HG03095 (cell line): ENCODE measurements around the gene LTA4H.

ENCODE experiments used
- ATAC-seq: cut with Tn5 transposase; IDR thresholded peaks from one replicate; pipeline ENCODE4 v1.9.1; 2021; ENCODE audit warnings: moderate library complexity; ENCODE audit not compliant: unreplicated experiment

The LTA4H gene

DNA sequence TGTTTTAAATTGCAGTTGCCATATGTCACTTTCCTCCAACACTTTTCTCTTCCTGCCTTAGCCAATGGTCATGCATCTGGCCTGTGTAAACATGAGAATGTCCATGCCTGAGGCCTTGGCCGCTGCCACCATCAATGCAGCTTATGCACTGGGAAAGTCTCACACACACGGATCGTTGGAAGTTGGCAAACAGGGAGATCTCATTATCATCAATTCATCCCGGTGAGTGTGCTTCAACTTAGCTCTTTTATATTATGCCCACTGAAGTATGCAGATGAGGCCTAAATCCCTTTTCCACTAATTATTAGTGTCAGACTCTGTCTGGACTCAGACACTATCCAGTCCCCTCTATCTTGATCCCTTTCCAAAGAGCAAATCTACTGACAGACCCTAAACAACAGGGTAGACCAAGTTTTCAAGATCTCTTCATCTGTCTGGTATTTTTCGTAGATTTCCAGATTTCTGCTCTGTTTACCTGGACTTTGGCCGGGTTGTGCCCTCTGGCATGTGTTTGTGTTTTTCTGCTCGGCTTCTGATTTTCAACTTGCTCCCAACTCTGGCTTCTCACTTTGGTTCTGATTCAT lies 69.0 kb downstream of the LTA4H start:
- no peak for ATAC-seq

DNA sequence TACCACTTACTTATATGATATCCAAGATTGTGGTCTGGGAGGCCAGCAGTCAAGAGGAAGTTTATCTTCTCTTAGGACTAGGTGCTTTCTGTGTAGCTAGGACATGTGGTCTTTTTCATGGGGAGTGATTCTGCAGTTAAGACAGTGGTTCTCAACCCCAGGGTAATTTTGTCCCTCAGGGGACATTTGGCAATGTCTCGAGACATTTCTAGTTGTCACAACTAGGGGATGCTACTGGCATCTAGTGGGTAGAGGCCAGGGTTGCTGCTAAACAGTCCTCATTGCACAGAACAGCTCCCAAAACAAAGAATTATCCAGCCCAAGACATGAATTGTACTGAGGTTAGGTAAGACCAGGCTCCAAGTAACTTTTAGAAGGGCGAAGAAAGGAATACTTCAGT lies 72.3 kb downstream of the LTA4H start:
- ATAC-seq: no peak

DNA sequence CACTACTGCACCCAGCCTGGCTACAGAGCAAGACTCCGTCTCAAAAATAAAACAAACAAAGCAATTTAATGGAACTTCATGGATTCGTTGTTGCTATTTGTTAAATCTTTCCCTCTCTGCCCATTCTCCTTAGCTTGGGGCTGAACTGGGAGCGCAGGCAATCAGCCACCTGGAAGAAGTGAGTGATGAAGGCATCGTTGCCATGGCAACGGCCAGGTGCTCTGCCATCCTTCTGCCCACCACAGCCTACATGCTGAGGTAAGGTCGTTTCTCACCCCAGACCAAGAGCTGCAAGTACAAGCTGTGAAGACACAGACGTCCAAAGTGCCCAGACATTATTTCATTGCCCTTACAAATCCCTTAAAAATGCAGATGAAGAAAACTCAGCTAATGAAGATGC lies 73.2 kb downstream of the LTA4H start:
- ATAC-seq: no peak

DNA sequence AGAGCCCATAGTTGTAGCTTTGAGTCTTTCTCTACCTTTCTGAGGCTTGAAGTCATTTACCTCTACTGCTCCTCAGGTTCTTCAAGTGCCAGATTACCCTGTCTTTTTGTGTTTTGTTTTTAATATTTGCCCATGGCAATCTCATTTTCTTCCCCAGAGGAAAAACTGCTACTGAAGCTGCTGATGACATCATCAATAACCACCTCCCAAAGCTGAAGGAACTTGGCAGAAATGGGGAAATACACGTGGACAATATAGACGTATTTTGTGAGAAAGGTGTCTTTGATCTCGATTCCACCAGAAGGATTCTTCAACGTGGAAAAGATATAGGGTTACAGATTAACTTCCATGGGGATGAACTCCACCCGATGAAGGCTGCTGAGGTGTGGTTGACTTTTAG lies 75.1 kb downstream of the LTA4H start:
- no peak for ATAC-seq

DNA sequence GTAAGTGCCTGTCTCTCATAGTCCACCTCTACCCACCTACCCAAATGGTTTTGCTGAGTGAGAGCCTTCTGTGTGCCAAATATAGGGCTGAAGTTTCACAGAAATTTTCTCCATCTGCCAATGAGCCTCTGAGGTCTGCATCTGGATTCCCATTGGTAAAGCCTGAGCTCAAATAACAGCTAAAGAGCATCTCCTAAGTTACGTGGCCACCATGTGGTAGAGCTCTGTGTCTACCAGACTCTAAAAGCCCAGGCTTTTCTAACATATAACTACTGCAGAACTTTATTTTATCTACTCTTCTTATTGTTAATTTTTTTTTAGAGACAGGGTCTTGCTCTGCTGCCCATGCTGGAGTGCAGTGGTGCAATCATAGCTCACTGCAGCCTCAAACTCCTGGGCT lies 76.3 kb downstream of the LTA4H start:
- ATAC-seq: no peak

DNA sequence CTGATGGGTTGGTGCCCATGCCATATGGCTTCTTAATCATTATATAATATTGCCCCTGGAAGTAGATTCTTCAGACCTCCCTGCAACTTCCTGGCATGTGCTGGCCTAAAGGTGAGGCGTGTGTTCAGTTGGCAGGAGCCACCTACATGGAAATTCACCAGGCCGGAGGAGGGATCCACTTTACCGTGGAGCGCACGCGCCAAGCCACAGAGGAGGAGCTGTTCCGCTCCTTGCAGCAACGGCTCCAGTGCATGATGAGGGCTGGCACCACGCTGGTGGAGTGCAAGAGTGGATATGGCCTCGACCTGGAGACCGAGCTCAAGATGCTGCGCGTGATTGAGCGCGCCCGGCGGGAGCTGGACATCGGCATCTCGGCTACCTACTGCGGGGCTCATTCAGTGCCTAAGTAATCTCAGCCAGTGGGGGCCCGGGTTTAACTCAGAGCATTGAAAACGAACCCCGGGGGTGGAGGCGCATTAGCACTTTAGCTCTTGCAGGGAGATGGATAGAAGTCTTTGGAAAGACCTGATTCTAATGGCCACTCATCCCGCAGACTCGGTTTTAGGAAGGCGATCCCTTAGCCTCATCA lies 78.7 kb downstream of the LTA4H start:
- no peak for ATAC-seq

DNA sequence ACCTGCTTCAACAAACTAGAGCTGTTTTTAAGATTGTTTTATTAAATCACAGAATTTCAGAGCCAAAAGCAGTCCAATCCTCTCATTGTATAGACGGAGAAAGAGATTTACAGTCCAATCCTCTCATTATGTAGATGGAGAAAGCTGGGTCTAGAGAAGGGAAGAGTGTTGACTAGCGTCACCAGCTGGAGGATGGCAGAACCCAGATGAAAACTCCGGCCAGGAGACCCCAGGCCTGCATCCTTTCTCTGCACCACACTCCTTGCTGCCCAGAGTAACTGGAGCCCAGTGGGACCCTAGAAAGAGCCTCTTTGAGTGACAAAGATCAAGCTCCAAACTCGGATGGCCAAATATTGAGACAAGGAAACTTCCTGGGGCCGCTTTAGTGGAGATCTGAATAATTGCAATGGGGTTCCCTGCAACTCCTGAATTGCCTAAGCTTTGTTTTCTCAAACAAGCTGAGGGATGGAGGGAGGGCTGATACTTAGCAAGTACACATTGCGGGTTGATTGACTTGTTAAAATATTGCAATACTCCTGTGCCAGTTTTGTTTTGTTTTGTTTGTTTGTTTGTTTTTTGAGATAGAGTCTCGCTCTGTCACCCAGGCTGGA lies 79.7 kb downstream of the LTA4H start:
- ATAC-seq: no peak

DNA sequence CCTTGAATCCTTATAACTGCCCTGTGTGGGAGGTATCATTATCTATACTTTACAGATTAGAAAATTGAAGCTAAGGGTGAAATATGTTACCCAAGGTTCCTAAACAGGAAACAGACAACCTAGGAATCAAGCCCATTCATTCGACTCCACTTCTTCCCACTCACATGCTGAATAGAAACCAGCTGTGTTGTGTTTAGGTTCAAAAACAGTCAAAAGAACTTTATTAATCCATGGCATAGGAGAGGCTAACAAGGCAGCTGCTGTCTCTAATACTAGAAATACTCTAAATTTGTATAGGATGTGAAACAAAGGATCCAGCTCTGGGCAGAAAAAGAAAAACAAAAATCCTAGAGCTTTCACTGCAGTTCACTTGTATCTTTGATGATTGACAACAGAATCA lies 82.4 kb downstream of the LTA4H start:
- no peak for ATAC-seq

DNA sequence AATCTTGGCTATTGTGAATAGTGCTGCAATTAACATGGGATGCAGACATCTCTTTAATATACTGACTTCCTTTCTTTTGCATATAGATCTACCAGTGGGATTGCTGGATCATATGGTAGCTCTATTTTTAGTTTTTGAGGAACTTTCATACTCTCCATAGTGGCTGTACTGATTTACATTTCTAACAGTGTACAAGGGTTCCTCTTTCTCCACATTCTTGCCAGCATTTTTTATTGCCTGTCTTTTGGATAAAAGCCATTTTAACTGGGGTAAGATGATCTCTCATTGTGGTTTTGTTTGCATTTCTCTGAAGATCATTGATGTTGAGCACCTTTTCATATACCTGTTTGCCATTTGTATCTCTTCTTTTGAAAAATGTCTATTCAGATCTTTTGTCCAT lies 83.9 kb downstream of the LTA4H start:
- no peak for ATAC-seq
